Measurements from ENCODE around the gene RTN4.

DNA sequence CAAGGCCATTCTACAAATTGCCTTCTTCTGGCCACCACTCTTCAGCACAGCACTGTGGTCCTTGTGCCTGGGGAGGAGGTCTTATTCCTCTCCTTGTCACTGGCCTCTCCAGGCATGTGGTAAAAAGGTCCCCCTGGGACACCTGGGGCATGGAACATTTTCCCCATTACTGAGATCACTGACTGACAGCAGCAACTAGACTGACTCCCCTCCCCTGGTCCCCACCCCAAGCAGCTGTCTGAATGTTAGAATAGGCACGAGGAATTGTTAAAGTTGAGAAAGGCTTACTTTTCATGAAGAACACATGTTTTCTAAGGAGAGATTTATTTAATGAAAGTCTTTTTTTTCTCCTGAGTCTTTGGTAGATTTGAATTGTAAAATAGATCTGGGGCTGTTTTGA, 39.5 kb upstream of the RTN4 start:
- TF ChIP-seq, protein P1, sequence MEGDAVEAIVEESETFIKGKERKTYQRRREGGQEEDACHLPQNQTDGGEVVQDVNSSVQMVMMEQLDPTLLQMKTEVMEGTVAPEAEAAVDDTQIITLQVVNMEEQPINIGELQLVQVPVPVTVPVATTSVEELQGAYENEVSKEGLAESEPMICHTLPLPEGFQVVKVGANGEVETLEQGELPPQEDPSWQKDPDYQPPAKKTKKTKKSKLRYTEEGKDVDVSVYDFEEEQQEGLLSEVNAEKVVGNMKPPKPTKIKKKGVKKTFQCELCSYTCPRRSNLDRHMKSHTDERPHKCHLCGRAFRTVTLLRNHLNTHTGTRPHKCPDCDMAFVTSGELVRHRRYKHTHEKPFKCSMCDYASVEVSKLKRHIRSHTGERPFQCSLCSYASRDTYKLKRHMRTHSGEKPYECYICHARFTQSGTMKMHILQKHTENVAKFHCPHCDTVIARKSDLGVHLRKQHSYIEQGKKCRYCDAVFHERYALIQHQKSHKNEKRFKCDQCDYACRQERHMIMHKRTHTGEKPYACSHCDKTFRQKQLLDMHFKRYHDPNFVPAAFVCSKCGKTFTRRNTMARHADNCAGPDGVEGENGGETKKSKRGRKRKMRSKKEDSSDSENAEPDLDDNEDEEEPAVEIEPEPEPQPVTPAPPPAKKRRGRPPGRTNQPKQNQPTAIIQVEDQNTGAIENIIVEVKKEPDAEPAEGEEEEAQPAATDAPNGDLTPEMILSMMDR (IDR thresholded peaks at IDR 0.05) = no peak
- no peak for TF ChIP-seq POLR2A (IDR thresholded peaks at IDR 0.05)

Measured in heart left ventricle (tissue), 13 donors.